Measurements from ENCODE around the gene SERAC1.

The SERAC1 gene

GRCh38 chr6:158122048-158122447 is 46.0 kb downstream of the SERAC1 start:
- no peak for DNase-seq (ENCODE audit: low read depth)

- DNase-seq (ENCODE audit: low read depth): no peak
These were observed 46.7 kb downstream of the SERAC1 start for GRCh38 chr6:158121335-158121734.

GRCh38 chr6:158118886-158119285 is 49.2 kb downstream of the SERAC1 start:
- DNase-seq (ENCODE audit: low read depth): no peak

- DNase-seq (ENCODE audit: low read depth): no peak
These were observed 52.6 kb downstream of the SERAC1 start for GRCh38 chr6:158115508-158115907.

- DNase-seq (ENCODE audit: low read depth): no peak
These were observed 53.0 kb downstream of the SERAC1 start for GRCh38 chr6:158115102-158115501.

- no peak for DNase-seq (ENCODE audit: low read depth)
These were observed 54.3 kb downstream of the SERAC1 start for GRCh38 chr6:158113802-158114201.

- no peak for DNase-seq (ENCODE audit: low read depth)
These were observed 56.1 kb downstream of the SERAC1 start for GRCh38 chr6:158111987-158112386.

GRCh38 chr6:158110986-158111385 is 57.1 kb downstream of the SERAC1 start:
- DNase-seq (ENCODE audit: low read depth): no peak

GRCh38 chr6:158109748-158110147 is 58.3 kb downstream of the SERAC1 start:
- no peak for DNase-seq (ENCODE audit: low read depth)

GRCh38 chr6:158104696-158105095 is 63.4 kb downstream of the SERAC1 start:
- no peak for DNase-seq (ENCODE audit: low read depth)

GRCh38 chr6:158103228-158103627 is 64.8 kb downstream of the SERAC1 start:
- DNase-seq (ENCODE audit: low read depth): no peak

GRCh38 chr6:158095671-158096070 is 72.4 kb downstream of the SERAC1 start:
- no peak for DNase-seq (ENCODE audit: low read depth)

- DNase-seq (ENCODE audit: low read depth): no peak
These were observed 73.0 kb downstream of the SERAC1 start for GRCh38 chr6:158095031-158095430.

GRCh38 chr6:158092806-158093205 is 75.3 kb downstream of the SERAC1 start:
- DNase-seq (ENCODE audit: low read depth): no peak

GRCh38 chr6:158087224-158087867 is 80.7 kb downstream of the SERAC1 start:
- DNase-seq (ENCODE audit: low read depth): no peak

- no peak for DNase-seq (ENCODE audit: low read depth)
These were observed 81.4 kb downstream of the SERAC1 start for GRCh38 chr6:158086504-158087223.

GRCh38 chr6:158086054-158086503 is 82.0 kb downstream of the SERAC1 start:
- no peak for DNase-seq (ENCODE audit: low read depth)

GRCh38 chr6:158085261-158086053 is 82.6 kb downstream of the SERAC1 start:
- no peak for DNase-seq (ENCODE audit: low read depth)

GRCh38 chr6:158083455-158084325 is 84.4 kb downstream of the SERAC1 start:
- no peak for DNase-seq (ENCODE audit: low read depth)

GRCh38 chr6:158081657-158081935 is 86.5 kb downstream of the SERAC1 start:
- DNase-seq (ENCODE audit: low read depth): no peak

GRCh38 chr6:158080849-158081656 is 87.0 kb downstream of the SERAC1 start:
- no peak for DNase-seq (ENCODE audit: low read depth)

All from stimulated activated CD8-positive, alpha-beta memory T cell treated with anti-CD3 and anti-CD28 coated beads, Interleukin-12 subunit alpha, Interleukin-12 subunit beta, amount 100 ng/mL, for 4 hours (primary cell).